HG03097 (cell line): ENCODE results near the gene HECW1.

ENCODE experiments used
- ATAC-seq: cut with Tn5 transposase; IDR thresholded peaks from one replicate; pipeline ENCODE4 v1.9.1; 2021; ENCODE audit not compliant: unreplicated experiment, low FRiP score

Gene HECW1

GRCh38 chr7:43520201-43520600, 407.8 kb downstream of the HECW1 start:
- no peak for ATAC-seq

DNA sequence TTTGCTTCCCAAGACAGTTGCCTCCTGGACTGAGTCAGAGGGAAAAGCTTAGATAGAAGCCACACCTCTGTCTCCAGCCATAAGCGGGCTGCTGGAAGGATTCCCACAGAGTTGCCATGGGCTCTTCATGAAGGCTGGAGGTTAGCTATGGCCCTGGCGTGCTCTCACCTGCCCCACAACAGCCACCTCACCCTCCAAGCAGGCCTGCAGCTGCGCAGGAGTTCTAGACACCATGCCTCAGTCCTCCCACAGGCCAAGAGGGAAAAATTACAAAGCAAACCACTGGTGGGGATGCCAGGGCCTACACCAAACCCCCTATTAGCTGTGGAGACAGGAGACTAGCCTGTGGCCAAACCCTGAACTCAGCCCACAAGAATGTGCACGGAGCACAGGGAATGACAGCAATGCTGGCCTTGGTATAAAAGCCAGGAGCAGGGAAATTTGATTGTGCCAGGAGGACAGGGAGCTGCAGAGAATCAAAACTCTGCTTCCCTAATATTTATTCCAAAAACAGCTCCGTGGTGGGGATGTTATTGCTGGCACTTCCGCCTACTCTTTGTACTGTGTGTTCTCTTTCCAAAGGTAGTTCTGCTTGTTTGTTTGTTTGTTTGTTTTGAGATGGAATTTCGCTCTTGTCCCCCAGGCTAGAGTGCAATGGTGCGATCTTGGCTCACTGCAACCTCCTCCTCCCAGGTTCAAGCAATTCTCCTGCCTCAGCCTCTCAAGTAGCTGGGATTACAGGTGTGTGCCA, 410.1 kb downstream of the HECW1 start:
- no peak for ATAC-seq

DNA sequence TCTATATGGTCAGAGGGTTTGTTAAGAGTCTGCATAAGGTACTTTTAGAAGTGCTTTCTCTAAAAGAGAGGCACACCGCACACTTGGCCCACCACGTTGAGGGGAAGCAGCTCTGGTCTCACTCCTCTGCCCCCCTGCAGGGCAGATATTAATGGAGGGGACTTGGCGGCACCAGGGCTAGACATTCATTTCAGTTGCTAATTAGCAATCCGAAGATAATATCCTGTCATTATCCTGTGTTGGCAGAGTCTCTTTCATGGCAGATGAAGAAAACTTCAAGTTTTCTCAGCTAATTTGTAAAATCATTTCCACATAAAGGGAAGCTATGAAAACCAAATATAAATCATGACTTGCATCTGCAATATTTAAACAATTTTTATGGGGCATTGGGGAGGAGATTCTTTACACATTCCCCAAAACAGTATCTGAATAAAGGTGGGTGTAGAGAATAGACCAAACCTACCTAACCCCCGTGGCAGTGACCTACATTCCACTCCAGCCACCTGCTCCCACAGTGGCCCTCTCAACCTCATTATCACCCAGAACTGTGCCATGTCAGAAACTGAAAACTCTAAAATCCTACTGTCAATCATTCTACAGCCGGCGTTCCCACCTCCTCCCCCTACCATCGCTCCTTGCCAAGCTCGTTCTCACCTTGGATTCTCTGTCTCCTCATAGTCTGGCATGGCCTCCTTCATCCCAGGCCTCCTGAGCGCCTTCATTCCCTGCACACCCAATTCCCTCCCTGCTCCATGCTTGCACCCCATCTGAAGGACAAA, 416.3 kb downstream of the HECW1 start:
- ATAC-seq = no peak

DNA sequence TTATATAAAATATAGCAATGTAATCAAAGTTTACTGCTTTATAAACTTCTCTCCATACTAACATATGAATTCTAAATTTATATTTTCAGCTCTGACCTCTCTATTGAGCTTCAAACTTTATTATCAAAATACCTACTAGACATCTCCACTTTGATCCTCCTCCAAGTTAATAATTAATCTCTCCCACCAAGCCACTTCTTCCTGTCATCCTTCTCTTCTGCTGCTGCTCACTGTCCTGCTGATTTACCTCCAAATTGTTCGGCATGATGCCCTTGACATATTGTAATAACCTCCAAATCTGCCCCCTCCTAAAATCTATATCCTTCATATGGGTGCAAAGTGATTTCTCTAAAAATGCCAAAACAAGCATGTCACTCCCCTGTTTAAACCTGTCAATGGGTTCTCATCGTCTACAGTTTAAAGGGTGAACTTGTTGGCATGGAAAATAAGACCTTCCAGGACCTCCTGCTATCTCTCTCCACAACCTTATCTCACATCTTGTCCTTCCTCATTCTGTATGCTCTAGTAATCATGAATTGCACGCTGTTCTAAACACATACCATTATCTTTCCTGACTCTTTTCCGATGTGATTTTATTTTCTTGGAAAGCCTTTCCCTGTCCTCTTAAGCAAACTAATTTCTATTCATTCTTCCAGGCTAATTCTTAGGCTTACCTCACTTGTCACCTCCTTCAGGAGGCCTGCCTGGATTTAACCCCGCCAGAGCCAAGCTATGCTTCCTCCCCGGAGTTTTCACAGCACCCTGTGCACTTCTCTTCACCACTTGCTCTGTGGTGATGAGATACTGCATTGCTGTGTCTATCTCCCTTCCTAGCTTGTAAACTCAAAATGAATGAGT, 418.3 kb downstream of the HECW1 start:
- ATAC-seq = no peak

DNA sequence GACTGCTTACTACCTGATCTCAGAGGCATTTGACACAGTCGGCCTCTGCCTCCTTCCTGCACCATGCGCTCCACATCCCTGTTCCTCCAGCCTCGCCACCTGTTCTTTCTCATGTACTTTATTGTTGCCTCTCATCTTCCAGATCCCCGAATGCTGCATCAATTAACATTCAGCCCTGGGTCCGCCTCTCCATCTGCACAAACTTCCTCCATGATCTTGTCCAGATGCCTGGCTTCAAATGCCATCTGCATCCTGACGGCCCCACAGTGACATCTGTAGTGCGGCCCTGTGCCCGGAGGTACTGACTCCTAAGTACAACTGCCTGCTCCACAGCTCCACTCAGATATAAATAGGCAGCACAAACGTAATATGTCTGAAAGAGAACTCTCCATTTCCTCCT, 419.3 kb downstream of the HECW1 start:
- no peak for ATAC-seq

- ATAC-seq = no peak
These were observed 421.5 kb downstream of the HECW1 start for GRCh38 chr7:43533801-43534479.

- ATAC-seq = no peak
These were observed 422.6 kb downstream of the HECW1 start for GRCh38 chr7:43535031-43535451.

DNA sequence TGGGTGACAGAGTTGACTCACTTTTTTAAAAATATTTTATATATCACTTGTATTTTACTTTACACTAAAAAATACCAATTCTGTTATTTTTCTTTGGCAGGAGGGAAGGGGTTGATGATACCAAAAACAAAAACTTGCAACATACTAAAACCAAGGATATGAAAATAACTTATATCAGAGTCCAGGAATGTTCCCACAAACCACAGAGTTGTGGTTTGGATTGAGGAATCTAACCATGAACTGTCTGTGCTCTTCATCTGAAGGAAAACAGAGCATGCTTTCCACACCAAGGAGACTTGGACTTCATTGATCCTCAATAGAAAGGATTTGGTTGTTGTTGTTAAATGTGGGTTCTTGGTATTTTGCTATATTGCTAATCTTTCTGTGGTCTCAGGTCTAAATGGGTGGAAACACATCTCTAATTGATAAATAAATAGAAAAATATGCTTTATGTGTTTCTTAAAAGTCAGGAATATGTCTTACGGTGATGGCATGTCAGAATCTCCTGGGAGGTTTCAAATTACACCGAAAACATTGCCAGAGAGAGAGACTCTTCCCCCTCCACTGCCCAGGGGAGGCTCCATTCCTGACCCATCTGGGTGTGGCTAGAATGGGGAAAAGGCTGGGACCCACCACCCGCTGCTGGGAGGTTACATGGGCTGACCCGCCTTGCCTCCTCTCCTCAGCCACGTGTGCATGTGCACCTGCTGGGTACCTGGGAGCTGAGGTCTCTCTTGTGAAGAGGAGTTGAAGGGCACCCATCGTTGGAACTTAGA, 423.6 kb downstream of the HECW1 start:
- ATAC-seq = no peak

DNA sequence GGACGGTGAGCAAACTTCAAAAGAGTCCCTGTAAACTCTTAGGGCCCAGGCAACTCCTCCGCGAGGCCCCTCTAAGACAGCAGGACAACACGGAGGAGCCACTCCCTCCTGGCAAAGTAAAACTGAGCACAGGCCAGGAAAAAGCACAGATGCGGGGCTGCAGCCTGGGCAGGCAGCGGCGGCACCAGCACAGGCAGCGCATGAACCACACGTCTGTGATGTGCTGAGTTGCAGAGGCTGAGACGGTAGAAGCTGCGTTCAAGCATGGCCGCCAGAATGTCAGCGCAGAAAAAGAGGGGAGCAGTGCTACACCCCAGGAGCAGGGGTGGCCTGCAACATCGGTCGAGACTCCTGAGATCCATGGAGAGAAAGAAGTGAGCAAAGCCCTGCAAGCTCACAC, 424.3 kb downstream of the HECW1 start:
- ATAC-seq = no peak

- no peak for ATAC-seq
These were observed 425.4 kb downstream of the HECW1 start for GRCh38 chr7:43537765-43538403.

DNA sequence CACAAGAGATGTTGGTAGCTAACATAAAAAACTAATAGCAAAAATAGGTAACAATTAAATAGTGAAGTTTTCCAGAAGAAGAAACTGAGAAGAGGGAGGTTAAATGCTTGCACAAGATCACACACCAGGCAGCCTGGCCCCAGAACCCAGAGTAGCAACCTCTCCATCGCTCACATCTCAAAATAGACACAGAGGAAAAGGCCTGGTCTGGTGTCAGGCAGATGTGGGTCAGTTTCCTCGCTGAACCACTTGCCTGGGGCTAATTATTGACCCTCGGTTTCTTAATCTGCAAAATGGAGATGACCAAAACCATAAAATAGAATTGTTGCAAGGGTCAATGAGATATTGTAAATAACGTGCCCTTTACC, 425.9 kb downstream of the HECW1 start:
- ATAC-seq = no peak

DNA sequence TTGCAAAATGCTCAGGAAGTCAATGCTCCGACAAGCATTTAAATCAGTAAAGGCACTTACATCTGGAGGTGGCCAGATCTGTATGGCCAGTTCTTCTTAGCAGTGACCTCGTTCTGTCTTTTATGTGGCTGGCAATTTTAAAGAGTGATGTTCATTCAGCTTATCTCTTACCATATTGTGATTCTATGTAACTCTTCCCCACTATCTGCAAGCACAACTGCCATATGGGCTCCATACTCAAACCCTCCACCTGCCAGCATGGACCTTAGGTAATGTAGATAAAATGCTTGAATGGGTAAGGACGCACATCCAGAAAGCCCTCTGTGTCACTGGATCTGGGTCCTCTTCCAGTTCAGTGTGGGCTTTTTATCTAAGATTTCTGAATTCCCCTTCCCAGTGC, 428.0 kb downstream of the HECW1 start:
- no peak for ATAC-seq

GRCh38 chr7:43542716-43543115, 430.3 kb downstream of the HECW1 start:
- ATAC-seq = no peak

- no peak for ATAC-seq
These were observed 433.8 kb downstream of the HECW1 start for GRCh38 chr7:43546231-43546630.

DNA sequence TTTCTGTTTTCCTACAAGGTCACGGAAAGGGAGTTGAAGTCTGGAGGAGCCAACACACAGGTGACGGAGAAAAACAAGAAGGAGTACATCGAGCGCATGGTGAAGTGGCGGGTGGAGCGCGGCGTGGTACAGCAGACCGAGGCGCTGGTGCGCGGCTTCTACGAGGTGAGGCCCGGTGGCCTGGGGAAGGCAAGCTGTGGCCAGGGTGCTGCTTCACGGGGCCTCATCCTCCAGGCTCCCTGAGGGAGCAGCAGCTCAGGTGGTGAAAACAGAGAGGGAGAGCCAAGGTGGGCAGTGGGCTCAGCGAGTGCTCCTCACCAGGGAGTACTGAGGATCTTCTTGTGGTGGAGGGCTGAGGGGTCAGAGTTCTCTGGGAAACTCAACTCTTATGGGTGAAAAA, 438.0 kb downstream of the HECW1 start:
- ATAC-seq = no peak

- ATAC-seq = no peak
These were observed 439.7 kb downstream of the HECW1 start for GRCh38 chr7:43552122-43552521.

DNA sequence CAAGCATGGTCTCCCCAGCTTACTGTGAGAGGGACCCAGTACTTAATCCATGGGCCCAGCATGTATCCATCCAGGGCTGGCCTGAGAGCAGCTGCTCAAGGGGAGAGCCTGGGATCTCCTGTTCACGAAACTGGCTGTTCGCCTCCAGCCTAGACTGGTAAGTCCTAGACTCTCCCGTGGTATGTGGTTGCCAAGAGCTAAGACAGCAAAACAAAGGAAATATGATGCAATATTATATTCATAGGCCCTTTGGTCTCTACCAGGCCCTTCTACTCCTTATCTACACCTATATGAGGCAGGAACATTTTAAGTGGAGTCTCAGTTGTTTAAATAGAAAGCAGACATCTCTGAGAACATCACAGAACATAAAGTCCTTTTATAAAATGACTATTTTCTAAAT, 441.6 kb downstream of the HECW1 start:
- ATAC-seq = no peak

- no peak for ATAC-seq
These were observed 442.0 kb downstream of the HECW1 start for GRCh38 chr7:43554423-43554822.

DNA sequence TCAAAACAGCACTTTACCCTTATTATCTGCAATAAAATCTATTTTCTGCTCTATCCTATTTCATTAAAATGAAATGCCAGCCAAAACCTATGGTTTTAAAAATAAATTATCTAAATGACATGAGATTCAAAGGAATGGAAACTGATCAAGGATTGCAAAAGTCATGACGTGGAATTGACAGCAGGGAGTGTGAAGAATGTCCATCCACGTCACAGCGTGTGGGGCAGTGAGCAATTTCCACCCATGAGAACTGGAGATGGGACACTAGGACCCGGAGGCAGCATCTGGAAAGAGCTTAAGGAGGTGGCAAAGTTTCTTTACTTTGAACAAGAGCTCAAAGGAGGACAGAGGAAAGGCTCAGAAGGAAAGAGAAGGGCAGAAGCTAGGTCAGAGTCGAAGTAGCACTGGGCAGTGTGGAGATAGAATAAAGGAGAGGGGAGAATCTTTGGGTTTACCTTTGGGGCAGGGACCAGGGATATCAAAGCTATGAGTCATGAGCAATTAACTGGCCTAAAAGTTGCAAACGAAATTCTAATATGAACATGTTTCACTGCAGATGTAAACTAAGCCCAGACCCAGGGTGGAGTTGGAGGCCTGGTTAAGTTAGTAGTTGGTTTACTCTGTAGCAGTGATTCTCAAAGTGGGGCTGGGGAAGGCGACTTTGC, 445.5 kb downstream of the HECW1 start:
- ATAC-seq = no peak
